Right atrium auricular region (tissue), 2 donors: ENCODE measurements around the gene RECQL5. TPM values are rescaled to one million over a fixed set of nuclear protein-coding genes. Genes with fewer than 3 reads are reported as not detected.
"Not testable (repeated sequence)": the region's sequence is repeated elsewhere in the genome, so short reads cannot be mapped to it uniquely, and the experiment has no call there.

Experiments used
- DNase-seq: peaks from one replicate; pipeline ENCODE4 v3.0.0-alpha.2; 2019; ENCODE audit warnings: low spot score
- H3K27ac ChIP-seq, 2 donors: fragments of 200-600 bp; sonication (generic); 1 replicate in 1 of 2; 2 replicates in 1 of 2; pipeline ENCODE4 v1.5.1; 2016 to 2019
- H3K27me3 ChIP-seq, 2 donors: fragments of 200-600 bp; sonication (generic); one replicate each; pipeline versions ENCODE4 v1.5.1 to v1.6.0; 2017 to 2019
- H3K36me3 ChIP-seq: fragments of 200-600 bp; sonication (generic); one replicate; pipeline ENCODE4 v1.5.1; 2016
- H3K4me1 ChIP-seq, 2 donors: fragments of 200-600 bp; sonication (generic); one replicate each; pipeline versions ENCODE4 v1.5.1 to v1.6.0; 2017 to 2019
- H3K4me3 ChIP-seq, 2 donors: fragments of 200-600 bp; sonication (generic); 1 replicate in 1 of 2; 2 replicates in 1 of 2; pipeline ENCODE4 v1.5.1; 2017 to 2019; ENCODE audit warnings: mild to moderate bottlenecking in 1 of 2, moderate library complexity in 1 of 2
- H3K9me3 ChIP-seq, 2 donors: fragments of 200-600 bp; sonication (generic); one replicate each; pipeline ENCODE4 v1.5.1; 2019
- CTCF ChIP-seq, 2 donors: fragments of 200-600 bp; sonication (generic); IDR thresholded peaks; one replicate each; pipeline ENCODE4 v1.5.1; 2019; ENCODE audit warnings: antibody characterized with exemption in 2 of 2
- total RNA-seq, 2 donors: library from RNA; depleted of rRNA; stranded (reverse); fragments of >200 nt; gene quantifications; one replicate each; pipeline ENCODE4 v1.1.0, GENCODE V29; 2016

RECQL5 gene
- total RNA-seq, 2 donors from 2014 or later, result 6.2 to 7.1 TPM

GRCh38 chr17:75589012-75589918 lies 77.7 kb downstream of the RECQL5 start:
- H3K4me1 ChIP-seq, result peaks cover 0 to 24% of the 10 kb centered on the region in 2 donors
- peak; percentile 56 to 82 for TF ChIP-seq CTCF (IDR thresholded peaks at IDR 0.05)
- no peaks in the 10 kb centered on the region for H3K36me3 ChIP-seq
- DNase-seq, result peak; percentile 84
- no peaks in the 10 kb centered on the region for H3K9me3 ChIP-seq
- H3K27ac ChIP-seq, result peak overlapping the region; percentile 91 to 96
- H3K4me3 ChIP-seq, result peak overlapping the region; percentile 45 to 74
- no peaks in the 10 kb centered on the region for H3K27me3 ChIP-seq

- no peak for TF ChIP-seq CTCF (IDR thresholded peaks at IDR 0.05)
- Histone ChIP-seq H3K9me3 (no peaks in the 10 kb centered on the region), H3K4me3 (peak overlapping the region; percentile 45 to 74), H3K27ac (peak overlapping the region; percentile 91 to 96), H3K36me3 (no peaks in the 10 kb centered on the region), H3K27me3 (no peaks in the 10 kb centered on the region), H3K4me1 (peaks cover 0 to 24% of the 10 kb centered on the region in 2 donors)
- DNase-seq, result no peak
These were observed 78.3 kb downstream of the RECQL5 start for GRCh38 chr17:75588596-75589011.

- H3K9me3 ChIP-seq, result no peaks in the 10 kb centered on the region
- peak within 1 kb of the TSS; percentile 45 to 74 for H3K4me3 ChIP-seq
- H3K4me1 ChIP-seq, result peaks cover 0 to 24% of the 10 kb centered on the region in 2 donors
- DNase-seq, result peak; percentile 61
- no peaks in the 10 kb centered on the region for H3K27me3 ChIP-seq
- H3K27ac ChIP-seq, result peak within 1 kb of the TSS; percentile 91 to 96
- TF ChIP-seq CTCF (IDR thresholded peaks at IDR 0.05), result peak; percentile 48 to 51
- no peaks in the 10 kb centered on the region for H3K36me3 ChIP-seq
These were observed 79.0 kb downstream of the RECQL5 start, which contains the start of gene MYO15B for GRCh38 chr17:75587675-75588595. Gene MYO15B, plus strand, starts transcription at chr17:75587800. Its CDS starts 258 bp downstream, at chr17:75588058.

- Histone ChIP-seq H3K9me3 (no peaks in the 10 kb centered on the region), H3K27me3 (no peaks in the 10 kb centered on the region), H3K4me3 (no peak overlapping the region), H3K27ac (no peak overlapping the region), H3K4me1 (peaks cover 0 to 16% of the 10 kb centered on the region in 2 donors), H3K36me3 (no peaks in the 10 kb centered on the region)
- DNase-seq, result no peak
- no peak for TF ChIP-seq CTCF (IDR thresholded peaks at IDR 0.05)
These were observed 82.1 kb downstream of the RECQL5 start for GRCh38 chr17:75584849-75585175.

- H3K9me3 ChIP-seq, H3K36me3 ChIP-seq, H3K27ac ChIP-seq, H3K27me3 ChIP-seq, DNase-seq, H3K4me3 ChIP-seq: not testable (repeated sequence)
- peaks cover 0 to 17% of the 10 kb centered on the region in 2 donors for H3K4me1 ChIP-seq
These were observed 83.8 kb downstream of the RECQL5 start for GRCh38 chr17:75583197-75583596.

- H3K4me3 ChIP-seq, H3K36me3 ChIP-seq, DNase-seq, H3K27ac ChIP-seq, H3K4me1 ChIP-seq, H3K9me3 ChIP-seq, H3K27me3 ChIP-seq: not testable (repeated sequence)
These were observed 85.7 kb downstream of the RECQL5 start for GRCh38 chr17:75581121-75581725.

Other genes with a start within 250 kb of the RECQL5 start
- gene TMEM94, start 210.5 kb downstream of the RECQL5 start, total RNA-seq, result 10 to 100 TPM; 56.3 to 61.6 TPM
- 10 to 100 TPM; 18.3 to 28.7 TPM for gene CASKIN2, start 151.6 kb downstream of the RECQL5 start, total RNA-seq
- gene TSEN54, start 150.6 kb downstream of the RECQL5 start, total RNA-seq, result 10 to 100 TPM in 1 of 2 donors, 1 to 10 TPM in 1; 9.6 to 13.8 TPM
- 1 to 10 TPM; 4.1 to 8.5 TPM for gene LLGL2, start 141.5 kb downstream of the RECQL5 start, total RNA-seq
- gene MYO15B, start 79.4 kb downstream of the RECQL5 start, total RNA-seq, result 10 to 100 TPM; 29.3 to 34.3 TPM
- gene SMIM5, start 33.7 kb downstream of the RECQL5 start, total RNA-seq, result 10 to 100 TPM in 1 of 2 donors, 1 to 10 TPM in 1; 6.4 to 12.0 TPM
- 10 to 100 TPM; 28.5 to 44.6 TPM for gene SAP30BP, start 184 bp upstream of the RECQL5 start, total RNA-seq
- 10 to 100 TPM; 11.1 to 37.5 TPM for gene ITGB4, start 54.3 kb upstream of the RECQL5 start, total RNA-seq
- gene GALK1, start 98.0 kb upstream of the RECQL5 start, total RNA-seq, result 10 to 100 TPM; 19.6 to 21.0 TPM
- 10 to 100 TPM; 18.8 to 25.3 TPM for gene UNK, start 117.7 kb upstream of the RECQL5 start, total RNA-seq
- gene UNC13D, start 177.2 kb upstream of the RECQL5 start, total RNA-seq, result 10 to 100 TPM; 11.1 to 25.9 TPM
- gene WBP2, start 188.2 kb upstream of the RECQL5 start, total RNA-seq, result 100 to 1,000 TPM in 1 of 2 donors, 10 to 100 TPM in 1; 100.0 to 163 TPM
- gene TRIM47, start 211.4 kb upstream of the RECQL5 start, total RNA-seq, result 10 to 100 TPM; 16.8 to 24.8 TPM
- 1 to 10 TPM; 7.0 to 9.8 TPM for gene TRIM65, start 229.8 kb upstream of the RECQL5 start, total RNA-seq
- 10 to 100 TPM; 27.2 to 36.4 TPM for gene MRPL38, start 237.7 kb upstream of the RECQL5 start, total RNA-seq